ENCODE data around the gene GGTA1.

DNA sequence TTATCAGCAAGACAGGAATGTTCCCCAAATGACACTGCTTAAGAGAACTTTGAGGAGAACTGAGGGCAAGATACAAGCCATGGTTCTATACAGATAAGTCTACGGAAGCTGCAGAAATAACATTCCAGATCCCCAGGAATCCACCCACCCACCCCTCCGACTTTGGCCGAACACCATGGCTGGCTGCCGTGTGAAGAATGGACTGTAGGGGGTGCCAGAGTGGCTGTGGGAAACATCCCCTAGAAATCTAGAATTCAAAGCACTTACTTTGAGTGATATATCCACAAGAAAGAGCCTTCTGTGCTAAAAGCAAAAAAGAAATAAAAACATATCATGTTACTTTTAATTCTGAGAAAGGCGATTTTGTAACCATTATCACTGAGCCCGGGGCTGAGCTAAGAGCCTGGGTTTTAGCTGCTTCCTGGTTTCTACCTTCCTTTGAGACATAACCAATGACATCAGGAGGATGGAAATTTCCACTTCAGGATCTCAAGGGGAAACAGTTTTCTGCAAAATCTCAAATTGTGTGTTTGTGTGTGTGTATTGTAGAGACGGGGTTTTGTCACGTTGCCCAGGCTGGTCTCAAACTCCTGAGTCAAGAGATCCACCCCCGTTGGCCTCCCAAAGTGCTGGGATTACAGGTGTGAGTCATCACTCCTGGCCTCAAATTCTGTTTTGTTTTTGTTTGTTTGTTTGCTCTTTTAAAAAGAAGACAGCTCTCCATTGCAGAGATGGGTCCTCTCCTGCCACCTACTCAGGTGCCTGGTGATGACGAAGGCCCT is 36.4 kb downstream of the GGTA1 start:
- TF ChIP-seq, protein P1, sequence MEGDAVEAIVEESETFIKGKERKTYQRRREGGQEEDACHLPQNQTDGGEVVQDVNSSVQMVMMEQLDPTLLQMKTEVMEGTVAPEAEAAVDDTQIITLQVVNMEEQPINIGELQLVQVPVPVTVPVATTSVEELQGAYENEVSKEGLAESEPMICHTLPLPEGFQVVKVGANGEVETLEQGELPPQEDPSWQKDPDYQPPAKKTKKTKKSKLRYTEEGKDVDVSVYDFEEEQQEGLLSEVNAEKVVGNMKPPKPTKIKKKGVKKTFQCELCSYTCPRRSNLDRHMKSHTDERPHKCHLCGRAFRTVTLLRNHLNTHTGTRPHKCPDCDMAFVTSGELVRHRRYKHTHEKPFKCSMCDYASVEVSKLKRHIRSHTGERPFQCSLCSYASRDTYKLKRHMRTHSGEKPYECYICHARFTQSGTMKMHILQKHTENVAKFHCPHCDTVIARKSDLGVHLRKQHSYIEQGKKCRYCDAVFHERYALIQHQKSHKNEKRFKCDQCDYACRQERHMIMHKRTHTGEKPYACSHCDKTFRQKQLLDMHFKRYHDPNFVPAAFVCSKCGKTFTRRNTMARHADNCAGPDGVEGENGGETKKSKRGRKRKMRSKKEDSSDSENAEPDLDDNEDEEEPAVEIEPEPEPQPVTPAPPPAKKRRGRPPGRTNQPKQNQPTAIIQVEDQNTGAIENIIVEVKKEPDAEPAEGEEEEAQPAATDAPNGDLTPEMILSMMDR (conservative IDR thresholded peaks at IDR 0.05; ENCODE audit: low read depth in 2 of 2): peak; percentile 82 to 92
- TF ChIP-seq JUNB (IDR thresholded peaks at IDR 0.05; ENCODE audit: unreplicated experiment) (no peak), ZNF331 (CRISPR knock-in tag; IDR thresholded peaks at IDR 0.05; ENCODE audit: low read depth) (no peak), CREB1 (CRISPR knock-in tag; IDR thresholded peaks at IDR 0.05; ENCODE audit: low read depth) (no peak)

All from GM23338 (cell line).